Fibroblast of gingiva (primary cell): Measurements from ENCODE around the gene MADD.
"Not testable (repeated sequence)": the region's sequence is repeated elsewhere in the genome, so short reads cannot be mapped to it uniquely, and the experiment has no call there.

Source experiments
- DNase-seq: peaks from one replicate; pipeline ENCODE4 v3.0.0-alpha.2; 2011; ENCODE audit warnings: low read depth

The MADD gene

DNA sequence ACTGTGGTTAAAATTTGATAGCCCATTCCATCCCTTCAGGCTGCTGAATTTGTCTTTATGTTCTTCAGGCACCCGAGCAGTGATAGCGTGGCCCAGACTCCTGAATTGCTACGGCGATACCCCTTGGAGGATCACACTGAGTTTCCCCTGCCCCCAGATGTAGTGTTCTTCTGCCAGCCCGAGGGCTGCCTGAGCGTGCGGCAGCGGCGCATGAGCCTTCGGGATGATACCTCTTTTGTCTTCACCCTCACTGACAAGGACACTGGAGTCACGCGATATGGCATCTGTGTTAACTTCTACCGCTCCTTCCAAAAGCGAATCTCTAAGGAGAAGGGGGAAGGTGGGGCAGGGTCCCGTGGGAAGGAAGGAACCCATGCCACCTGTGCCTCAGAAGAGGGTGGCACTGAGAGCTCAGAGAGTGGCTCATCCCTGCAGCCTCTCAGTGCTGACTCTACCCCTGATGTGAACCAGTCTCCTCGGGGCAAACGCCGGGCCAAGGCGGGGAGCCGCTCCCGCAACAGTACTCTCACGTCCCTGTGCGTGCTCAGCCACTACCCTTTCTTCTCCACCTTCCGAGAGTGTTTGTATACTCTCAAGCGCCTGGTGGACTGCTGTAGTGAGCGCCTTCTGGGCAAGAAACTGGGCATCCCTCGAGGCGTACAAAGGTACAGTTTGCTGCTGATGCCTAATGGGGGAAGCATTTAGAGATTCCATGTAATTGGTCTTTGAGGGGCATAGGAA, 4.7 kb downstream of the MADD start:
- DNase-seq = no peak

DNA sequence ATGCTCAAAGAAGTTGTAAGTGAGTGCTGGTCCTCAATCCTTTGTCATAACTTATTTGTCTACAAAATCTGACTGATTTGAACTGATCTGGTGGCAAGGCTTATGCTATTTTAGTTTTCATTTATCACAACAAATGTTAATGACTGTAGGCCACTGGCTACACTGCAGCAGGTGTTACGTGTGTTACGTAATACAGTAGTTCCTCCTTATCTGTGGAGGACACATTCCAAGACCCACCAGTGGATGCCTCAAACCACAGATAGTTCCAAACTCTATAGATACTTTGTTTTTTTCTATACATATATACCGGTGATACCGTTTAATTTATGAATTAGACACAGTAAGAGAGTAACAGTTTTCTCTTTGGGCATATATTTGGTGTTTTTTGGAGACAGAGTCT, 7.0 kb downstream of the MADD start:
- DNase-seq = no peak

DNA sequence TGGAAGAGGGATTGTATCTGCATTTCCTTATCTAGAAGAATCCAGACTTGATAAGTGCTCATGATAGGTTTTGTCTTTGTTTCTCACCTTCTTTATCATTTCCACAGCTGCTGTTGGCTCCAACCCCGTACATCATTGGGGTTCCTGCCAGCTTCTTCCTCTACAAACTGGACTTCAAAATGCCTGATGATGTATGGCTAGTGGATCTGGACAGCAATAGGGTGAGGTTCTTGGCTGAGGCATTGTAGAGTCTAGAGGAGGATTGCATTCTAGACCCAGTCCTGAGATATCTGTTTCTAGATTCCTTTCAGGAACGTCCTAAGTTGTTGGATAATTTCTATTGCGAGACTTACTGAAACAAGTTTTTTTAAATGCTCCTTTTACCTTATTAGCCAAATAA, 8.1 kb downstream of the MADD start:
- DNase-seq = no peak

DNA sequence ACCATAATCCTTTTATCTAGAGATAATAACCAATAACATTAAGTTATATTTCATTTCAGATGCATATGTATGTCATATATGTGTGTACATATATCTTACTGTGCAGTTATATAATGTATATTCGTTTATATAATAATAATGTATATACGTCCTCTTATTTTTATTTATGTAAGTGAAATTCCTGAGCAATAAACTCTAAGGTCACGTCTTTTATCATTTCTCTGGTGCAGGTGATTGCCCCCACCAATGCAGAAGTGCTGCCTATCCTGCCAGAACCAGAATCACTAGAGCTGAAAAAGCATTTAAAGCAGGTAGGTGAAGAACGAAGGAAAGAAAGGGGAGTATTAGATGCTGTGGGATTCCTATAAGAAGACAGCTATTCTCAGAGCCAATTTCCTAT, 8.8 kb downstream of the MADD start:
- DNase-seq = no peak

DNA sequence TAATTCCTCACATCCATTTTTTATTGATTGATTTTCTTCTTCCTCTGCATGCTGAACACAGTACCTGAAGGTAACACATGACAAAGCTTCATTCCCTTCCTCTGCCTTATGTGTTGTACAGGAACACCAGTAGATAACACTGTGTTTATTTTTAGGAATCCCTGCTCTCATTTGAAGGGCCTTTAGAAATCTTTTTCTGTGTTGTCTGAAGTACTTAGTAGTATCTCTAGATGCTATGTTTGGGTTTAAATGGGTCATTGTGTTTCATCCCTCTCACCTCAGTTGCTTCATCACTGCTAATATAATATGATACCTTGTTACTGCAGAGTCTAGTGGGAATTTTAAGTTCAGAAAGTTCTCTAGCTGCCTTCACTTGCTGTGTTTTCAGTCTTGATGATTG, 10.2 kb downstream of the MADD start:
- DNase-seq = no peak

DNA sequence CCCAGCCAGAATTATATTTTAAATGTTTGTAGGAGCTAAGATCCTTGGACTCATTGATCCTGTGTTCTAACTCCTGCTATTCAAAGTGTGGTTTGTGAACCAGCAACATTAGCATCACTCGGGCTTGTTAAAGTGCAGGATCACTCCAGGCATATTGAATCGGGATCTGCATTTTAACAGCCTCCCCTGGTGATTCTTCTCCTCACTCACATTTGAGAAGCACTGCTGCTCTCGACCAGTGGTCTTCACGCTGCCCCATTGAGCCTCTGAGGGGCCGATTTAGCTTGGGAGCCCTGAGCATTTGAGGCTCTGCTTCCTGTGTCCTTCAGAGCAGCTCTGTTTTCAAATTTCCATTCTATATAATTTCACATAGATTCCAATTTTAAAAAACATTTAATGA, 10.9 kb downstream of the MADD start:
- no peak for DNase-seq

DNA sequence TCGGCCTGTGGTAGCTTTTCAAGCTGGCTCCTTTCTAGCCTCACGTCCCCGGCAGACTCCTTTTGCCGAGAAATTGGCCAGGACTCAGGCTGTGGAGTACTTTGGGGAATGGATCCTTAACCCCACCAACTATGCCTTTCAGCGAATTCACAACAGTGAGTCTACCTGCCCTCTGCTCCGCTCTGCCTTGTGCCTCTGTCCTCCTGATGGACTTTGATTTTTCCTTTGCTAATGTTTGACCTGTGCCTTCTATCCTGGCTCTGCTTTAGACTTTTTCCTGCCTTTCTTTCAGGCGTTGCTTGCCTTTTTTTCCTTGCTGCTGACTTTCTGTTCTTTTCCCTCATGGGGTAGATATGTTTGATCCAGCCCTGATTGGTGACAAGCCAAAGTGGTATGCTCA, 12.5 kb downstream of the MADD start:
- DNase-seq = no peak

DNA sequence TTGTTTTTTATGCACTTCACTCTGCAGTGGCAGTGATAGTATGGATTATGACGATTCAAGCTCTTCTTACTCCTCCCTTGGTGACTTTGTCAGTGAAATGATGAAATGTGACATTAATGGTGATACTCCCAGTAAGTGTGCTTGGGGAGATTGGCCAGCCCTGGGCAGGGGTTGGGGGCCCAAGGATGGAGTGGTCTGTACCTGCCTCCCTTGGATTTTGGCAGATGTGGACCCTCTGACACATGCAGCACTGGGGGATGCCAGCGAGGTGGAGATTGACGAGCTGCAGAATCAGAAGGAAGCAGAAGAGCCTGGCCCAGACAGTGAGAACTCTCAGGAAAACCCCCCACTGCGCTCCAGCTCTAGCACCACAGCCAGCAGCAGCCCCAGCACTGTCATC, 14.2 kb downstream of the MADD start:
- no peak for DNase-seq

DNA sequence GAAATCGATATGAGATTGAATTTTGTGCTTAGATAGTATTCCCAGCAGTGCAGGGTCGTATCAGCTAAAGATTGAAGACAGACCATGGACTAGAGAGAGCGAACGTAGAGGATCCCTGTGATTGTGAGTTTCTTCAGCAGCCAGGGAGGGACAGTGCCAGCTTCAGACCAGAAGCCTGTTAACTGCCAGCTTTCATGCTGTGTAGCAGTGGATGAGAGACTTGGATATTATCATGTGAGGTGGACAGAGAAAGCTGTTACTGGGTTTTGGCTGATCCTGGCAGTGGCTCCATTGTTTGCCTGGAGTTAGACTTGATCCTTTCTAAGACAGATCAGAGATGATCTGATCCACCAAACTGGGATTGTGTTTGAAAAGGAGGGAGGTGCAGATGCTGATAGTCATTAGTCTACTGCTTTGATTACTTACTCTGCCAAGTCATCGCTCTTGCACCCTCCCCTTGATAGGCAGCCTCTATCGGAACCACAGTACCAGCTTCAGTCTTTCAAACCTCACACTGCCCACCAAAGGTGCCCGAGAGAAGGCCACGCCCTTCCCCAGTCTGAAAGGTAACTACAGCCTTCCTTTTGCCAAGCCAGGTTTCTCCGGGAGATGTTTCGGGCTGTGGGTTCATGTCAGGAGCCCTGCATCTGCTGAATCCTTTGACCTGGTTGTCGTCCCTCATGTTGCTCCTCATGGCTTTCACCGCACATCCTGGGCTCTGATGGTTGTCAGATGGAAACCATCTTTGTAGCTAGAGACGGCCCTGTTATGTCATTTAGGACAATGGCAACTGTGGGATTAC, 16.2 kb downstream of the MADD start:
- no peak for DNase-seq

DNA sequence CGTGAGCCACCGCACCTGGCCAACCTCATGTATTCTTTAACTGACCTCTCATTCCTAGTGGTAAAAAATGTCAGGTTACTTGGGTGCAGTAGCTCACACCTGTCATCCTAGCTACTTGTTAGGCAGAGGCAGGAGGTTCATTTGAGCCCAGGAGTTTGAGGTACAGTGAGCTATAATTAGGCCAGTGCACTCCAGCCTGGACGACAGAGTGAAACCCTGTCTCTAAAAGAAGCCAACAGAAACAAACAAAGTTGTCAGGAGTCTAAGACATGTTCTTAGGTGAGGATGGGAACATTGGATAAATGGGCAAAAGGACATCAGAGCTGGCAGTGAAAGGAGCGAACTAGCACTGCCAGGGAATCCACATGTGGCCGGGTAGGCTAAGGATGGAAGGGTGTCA, 18.1 kb downstream of the MADD start:
- no peak for DNase-seq

DNA sequence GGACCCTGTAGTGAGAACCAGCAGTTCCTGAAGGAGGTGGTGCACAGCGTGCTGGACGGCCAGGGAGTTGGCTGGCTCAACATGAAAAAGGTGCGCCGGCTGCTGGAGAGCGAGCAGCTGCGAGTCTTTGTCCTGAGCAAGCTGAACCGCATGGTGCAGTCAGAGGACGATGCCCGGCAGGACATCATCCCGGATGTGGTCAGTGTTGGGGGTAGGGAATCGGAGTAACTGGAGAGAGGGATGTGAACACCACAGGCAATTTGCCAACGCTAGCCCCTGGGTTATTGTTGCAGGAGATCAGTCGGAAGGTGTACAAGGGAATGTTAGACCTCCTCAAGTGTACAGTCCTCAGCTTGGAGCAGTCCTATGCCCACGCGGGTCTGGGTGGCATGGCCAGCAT, 19.9 kb downstream of the MADD start:
- DNase-seq = no peak

DNA sequence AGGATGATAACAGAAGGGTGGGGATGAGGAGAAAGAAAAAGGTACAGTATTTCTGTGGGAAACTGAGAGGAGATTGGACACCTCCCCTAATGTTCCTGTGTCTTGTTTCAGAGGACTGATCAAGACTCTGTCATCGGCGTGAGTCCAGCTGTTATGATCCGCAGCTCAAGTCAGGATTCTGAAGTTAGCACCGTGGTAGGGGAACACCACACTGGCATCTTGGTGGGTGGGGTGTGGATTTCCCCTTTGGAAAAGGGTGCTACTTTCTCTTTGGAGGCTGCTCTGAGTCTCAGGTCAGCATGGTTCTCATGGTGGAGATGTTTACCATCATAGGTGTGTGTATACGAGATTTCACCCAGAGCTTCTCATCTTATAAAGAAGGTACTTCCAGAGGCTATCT, 25.5 kb downstream of the MADD start:
- DNase-seq = no peak

DNA sequence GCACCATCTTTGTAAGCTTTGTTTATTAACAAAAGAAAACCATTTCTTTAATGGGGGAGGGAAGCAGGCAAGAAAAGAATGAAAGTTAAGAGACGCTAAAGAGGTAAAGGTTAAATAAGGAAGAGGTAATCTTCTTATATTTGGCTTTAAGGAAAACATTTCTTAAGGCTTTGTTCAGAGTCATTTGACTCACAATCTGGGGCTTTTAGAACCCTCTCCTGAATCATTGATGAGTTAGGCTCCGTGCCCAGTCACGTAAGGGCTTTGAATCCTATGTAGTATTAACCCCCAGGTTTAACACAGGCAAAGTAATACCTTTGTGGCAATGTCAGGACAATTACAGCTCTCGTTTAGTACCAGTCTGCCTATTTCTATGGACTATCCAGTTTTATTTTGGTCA, 26.1 kb downstream of the MADD start:
- no peak for DNase-seq

DNA sequence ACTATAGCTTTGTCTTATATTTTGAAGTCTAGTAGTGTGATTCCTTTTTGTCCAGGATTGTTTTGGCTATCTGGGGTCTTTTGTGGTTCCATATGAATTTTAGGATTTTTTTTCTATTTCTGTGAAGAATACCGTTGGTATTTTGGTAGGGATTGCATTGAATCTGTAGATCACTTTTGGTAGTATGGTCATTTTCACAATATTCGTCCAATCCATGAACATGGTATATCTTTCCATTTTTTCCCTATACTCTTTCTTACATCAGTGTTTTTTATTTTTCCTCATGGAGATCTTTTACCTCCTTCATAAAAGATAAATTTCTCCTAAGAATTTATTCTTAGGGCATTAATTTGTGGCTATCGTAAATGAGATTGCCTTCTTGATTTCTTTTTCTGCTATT, 29.1 kb downstream of the MADD start:
- DNase-seq = no peak

DNA sequence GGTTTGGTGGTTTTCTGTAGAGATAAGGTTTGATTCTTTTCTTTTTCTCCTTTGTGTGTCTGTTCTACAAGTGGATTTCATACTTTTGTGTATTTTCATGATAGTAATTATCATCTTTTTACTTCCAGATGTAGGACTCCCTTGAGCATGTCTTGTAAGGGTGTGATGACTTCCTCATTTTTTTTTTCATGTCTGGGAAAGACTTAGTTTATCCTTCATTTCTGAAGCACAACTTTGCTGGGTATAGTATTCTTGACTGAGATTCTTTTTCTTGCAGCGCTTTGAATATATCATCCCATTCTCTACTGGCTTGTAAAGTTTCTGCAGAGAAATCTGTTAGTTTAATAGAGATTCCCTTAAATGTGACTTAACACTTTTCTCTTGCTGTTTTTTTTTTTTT, 32.9 kb downstream of the MADD start:
- no peak for DNase-seq

DNA sequence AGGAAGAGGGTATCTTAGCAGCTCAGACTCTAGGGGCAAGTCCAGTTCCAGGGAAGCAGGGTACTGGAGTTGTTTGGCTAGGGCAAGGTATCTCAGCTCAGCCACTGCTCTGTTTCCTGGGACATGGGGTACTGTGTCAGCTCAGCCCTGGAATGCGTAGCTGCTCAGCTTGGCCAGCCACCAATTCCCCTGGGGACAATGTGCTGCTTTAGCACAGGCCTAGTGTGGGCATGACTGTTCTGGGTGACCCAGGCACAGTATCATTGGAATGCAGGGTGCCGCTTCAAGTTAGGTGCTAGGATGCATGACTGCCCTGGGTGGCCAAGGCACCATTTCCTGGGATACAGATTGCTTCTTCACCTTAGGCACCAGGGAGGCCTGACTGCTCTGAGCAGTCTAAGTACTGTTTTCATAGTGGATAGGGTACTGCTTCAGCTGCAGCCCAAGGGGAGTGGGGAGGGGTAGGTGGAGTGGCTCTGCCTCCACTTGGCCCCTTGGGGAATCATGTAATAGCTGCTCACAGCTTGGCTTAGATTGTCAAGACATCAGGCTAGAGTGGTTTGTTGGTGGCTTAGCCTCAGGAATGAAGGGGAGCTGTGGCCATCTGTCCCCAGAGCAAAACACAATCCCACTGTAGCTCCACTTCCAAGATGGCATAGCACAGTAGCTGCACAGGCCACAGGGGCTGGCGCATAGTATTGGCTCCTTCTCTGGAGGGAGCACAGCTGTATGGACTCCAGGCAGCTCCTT, 36.0 kb downstream of the MADD start:
- DNase-seq = peak; percentile 33

DNA sequence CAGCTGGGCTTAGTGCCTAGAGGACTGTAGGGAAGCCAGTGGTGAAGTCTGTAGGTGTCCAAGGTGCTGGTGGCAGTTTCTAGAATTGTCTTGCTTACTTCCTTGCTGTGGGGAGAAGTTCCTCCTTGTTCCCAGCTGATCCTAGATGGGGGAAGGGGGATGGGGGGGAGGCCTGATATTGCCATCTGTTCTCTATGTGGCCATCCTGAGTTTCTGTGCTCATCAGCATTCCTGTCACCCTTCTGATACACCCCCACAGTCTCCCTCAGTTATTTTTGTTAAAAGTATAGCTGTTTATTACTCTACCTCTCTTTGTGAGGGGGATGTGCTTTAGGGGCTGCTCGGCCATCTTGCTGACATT, 36.5 kb downstream of the MADD start:
- DNase-seq = no peak

DNA sequence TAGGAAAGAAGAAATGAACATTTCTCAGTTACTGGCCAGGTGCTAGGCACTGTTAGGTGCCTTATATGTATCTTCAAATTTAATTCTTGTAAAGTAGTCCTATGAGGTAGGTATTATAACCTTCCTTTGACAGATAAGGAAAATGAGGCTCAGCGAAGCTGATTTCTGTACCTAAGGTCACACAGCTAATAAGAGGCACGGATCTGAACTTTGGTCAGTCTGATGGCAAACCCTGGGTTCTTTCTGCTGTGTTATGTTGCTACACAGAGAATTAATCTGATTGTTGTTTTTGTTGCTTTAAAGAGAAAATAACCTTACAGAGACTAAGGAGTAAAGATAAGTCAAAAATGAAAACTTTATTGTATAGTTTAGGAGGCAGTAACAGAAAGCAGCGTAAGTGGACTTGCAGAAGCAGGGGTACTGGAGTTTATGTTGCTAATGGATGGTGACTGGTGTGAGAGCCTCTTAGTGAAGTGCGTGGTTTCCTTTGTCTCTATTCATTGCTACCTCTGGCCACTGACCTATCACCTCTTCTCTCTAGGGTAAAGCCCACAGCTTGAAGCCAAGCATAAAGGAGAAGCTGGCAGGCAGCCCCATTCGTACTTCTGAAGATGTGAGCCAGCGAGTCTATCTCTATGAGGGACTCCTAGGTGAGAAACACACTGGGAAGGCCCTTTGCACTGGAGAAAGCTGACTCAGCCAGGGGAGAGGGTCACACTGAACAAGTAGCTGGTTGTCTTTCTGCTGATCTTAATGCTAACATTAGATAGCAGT, 38.3 kb downstream of the MADD start:
- DNase-seq = no peak

DNA sequence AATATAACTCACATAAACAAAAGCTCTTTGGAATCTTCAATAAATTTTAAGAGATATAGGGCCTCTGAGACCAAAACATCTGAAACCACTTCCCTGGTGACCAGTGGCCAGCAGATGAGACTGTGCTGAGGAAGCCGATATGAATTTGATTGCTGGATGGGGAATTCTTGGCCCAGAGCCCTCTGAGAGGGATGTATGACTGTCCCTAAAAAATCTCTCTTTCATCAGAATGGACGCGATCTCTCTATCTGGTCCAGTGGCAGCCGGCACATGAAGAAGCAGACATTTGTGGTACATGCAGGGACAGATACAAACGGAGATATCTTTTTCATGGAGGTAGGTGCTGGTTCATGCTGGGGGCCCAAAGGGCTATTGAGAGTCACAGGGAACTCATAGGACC, 45.1 kb downstream of the MADD start:
- DNase-seq = no peak

DNA sequence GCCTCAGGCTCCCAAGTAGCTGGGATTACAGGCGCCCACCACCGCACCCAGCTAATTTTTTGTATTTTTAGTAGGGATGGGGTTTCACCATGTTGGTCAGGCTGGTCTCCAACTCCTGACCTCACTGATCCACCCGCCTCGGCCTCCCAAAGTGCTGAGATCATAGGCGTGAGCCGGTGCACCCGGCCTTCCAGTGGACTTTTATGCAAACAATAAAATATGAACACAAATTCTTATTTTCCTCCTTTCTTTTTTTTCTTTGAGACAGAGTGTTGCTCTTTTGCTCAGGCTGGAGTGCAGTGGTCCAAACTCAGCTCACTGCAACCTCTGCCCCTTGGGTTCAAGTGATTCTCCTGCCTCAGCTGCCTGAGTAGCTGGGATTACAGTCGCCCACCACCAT, 46.6 kb downstream of the MADD start:
- DNase-seq = not testable (repeated sequence)

DNA sequence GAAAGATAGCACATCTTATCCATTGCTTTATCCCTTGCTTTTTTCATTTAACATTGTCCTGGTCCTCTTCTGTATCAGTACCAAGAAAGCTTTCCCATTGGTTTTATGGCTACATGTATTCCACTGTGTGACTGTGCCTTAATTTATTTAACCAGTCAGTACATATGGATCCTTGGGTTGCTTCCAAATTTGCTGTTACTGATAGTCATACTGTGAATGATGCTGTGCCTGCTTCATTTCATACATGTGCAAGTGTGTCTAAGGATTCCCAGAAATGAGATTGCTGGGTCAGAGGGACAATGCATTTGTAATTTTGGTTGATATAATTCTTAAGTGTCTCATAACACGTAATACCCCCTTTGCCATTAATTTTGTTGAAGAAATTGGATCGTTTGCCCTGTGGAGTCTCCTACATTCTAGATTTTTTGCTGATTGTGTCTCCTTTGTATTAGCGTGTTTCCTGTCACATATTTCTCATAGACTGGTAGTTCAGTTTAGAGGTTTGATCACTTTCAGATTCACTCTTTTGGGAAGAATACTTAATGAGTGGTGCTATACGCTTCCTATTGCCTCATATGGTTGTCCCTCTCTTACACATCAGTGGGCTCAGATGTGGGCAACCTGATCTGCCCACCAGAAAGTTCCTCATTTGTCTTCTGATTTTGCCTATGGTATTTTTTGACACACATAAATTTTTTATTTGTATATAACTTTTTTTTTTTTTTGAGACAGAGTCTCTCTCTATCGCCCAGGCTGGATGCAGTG, 47.3 kb downstream of the MADD start:
- no peak for DNase-seq

DNA sequence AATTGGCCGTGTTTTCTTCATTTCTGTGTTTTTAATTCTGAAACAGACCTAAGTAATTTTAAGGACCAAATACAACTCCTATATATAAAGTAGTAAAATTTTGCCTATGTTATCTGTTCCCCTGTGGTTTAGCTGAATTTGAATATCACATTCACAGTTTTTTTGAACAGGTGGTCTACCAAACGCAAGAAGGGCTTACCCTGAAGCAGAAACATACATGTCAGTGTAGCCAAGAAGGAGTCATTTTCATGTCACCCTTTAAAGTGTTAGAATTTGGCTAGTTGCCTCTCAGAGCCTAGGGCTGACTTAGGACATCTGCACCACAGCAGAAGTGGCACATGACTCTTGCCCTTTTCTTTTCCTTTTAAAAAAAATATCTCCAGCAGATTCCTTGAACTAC, 48.2 kb downstream of the MADD start:
- DNase-seq = no peak
